ENCODE results near the gene BUD13. TPM values are rescaled to one million over a fixed set of nuclear protein-coding genes. Genes with fewer than 3 reads are reported as not detected.

BUD13 gene
- total RNA-seq, 2 experiments from 2014 or later: 30.3 to 32.7 TPM

DNA sequence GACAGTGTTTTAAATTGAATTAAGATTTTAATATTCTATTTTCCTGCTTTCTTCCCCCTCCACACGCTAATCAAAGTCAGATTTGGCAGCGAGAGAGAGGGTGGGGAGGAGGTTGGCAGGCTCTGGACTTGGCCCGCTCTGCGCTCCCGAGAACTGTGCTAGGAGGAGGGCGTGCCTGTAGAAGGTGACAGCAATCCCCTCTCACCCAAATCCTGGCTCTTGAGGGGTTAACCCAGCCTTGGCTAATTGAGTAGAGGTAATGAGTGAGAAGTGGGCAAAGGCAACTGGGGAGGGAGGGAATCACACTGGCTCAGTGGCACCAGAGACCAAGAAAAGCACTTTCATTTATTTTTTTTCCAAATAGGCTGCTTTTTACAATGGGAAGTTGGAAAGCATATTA lies 42.2 kb downstream of the BUD13 start:
- ChIA-PET CTCF (interaction anchor here (0.8 to 5.4 kb wide), 3 partner anchors 12 to 375 kb away, joined by 3 to 35 read pairs (median 28); no protein-coding TSS in a partner anchor), POLR2A (no interaction called here)
- no peak for DNase-seq
- Mint-ChIP-seq H3K27me3 (no peaks in the 10 kb centered on the region), H3K27ac (no peak overlapping the region), H3K4me1 (ENCODE audit: low read depth) (peaks cover 10% of the 10 kb centered on the region), H3K9me3 (no peaks in the 10 kb centered on the region), H3K36me3 (no peaks in the 10 kb centered on the region), H3K4me3 (no peak overlapping the region)
- intact Hi-C loops (cut with micrococcal nuclease): loop anchor here (5.0 kb wide), 1 partner anchor 107 kb away; the partner anchor contains the start of gene APOA1

GRCh38 chr11:116730241-116730561 lies 42.6 kb downstream of the BUD13 start:
- ChIA-PET CTCF (interaction anchor here (0.6 to 0.8 kb wide), 2 partner anchors 106 to 411 kb away, joined by 3 read pairs; no protein-coding TSS in a partner anchor), POLR2A (no interaction called here)
- H3K9me3 Mint-ChIP-seq: no peaks in the 10 kb centered on the region
- H3K27me3 Mint-ChIP-seq: no peaks in the 10 kb centered on the region
- DNase-seq: no peak
- H3K27ac Mint-ChIP-seq: no peak overlapping the region
- H3K4me3 Mint-ChIP-seq: no peak overlapping the region
- peaks cover 10% of the 10 kb centered on the region for H3K4me1 Mint-ChIP-seq (ENCODE audit: low read depth)
- intact Hi-C loops (cut with micrococcal nuclease): loop anchor here (5.0 kb wide), 1 partner anchor 107 kb away; the partner anchor contains the start of gene APOA1
- no peaks in the 10 kb centered on the region for H3K36me3 Mint-ChIP-seq

DNA sequence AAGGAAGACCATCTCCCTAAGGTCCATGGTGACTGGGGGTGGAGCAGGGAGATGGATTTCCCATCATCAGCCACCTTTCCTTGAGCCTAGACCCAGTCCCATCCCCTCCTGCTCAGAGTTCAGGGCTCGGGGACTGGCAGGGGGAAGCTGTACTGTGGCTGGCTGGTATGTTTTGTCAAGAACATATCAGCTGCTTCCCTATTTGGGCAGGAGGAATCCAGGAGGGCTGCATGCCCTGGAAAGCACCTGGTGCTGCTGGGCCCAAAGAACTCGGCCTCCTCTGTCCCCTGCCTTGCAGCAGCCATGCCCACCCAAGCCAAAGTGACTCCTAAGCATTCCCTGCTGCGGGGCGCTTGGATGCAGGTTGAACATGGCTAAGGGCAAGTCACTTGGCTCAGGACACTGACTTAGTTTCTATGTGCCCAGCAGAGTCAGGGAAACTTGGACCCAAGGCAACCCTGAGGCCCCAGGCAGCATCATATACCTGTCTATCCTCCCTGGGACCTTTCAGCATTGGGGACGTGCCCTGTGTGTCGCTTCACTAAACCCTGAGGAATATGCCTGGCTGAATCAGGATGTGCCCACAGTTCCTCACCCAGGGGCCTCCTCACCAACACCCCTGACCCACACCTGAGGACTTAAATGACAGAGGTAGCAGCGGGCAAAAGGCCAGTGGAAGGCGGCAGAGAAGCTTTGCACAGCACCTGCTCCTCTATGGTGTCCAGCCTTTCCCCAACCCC lies 43.1 kb downstream of the BUD13 start:
- DNase-seq: no peak
- no peak overlapping the region for H3K4me3 Mint-ChIP-seq
- no peaks in the 10 kb centered on the region for H3K36me3 Mint-ChIP-seq
- intact Hi-C loops (cut with micrococcal nuclease): loop anchor here (5.0 kb wide), 1 partner anchor 108 kb away; the partner anchor contains the start of gene APOA1
- ChIA-PET CTCF (interaction anchor here (0.6 to 0.8 kb wide), 2 partner anchors 106 to 411 kb away, joined by 3 read pairs; no protein-coding TSS in a partner anchor), POLR2A (no interaction called here)
- H3K27ac Mint-ChIP-seq: no peak overlapping the region
- H3K9me3 Mint-ChIP-seq: no peaks in the 10 kb centered on the region
- H3K4me1 Mint-ChIP-seq (ENCODE audit: low read depth): peaks cover 10% of the 10 kb centered on the region
- H3K27me3 Mint-ChIP-seq: no peaks in the 10 kb centered on the region

DNA sequence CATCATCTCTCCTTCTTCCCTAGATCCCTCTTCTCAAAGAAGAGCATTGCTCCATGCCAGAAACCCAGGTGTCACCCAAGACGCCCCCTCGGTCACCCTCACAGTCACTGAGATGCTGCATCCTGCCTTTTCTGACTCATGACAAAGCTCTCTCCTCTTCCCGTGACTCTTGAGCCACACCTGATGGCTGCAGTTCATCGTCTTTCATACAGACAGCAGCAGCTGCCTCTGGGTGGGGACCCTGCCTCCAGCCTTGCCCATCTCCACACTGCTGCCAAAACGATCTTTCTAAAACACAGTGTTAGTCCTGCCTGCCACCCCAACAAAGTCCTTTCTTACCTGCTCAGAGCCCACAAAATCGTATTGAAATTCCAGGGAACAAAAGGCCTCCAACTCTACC lies 44.8 kb downstream of the BUD13 start:
- intact Hi-C loops (cut with micrococcal nuclease): no loop called here
- H3K36me3 Mint-ChIP-seq: no peaks in the 10 kb centered on the region

DNA sequence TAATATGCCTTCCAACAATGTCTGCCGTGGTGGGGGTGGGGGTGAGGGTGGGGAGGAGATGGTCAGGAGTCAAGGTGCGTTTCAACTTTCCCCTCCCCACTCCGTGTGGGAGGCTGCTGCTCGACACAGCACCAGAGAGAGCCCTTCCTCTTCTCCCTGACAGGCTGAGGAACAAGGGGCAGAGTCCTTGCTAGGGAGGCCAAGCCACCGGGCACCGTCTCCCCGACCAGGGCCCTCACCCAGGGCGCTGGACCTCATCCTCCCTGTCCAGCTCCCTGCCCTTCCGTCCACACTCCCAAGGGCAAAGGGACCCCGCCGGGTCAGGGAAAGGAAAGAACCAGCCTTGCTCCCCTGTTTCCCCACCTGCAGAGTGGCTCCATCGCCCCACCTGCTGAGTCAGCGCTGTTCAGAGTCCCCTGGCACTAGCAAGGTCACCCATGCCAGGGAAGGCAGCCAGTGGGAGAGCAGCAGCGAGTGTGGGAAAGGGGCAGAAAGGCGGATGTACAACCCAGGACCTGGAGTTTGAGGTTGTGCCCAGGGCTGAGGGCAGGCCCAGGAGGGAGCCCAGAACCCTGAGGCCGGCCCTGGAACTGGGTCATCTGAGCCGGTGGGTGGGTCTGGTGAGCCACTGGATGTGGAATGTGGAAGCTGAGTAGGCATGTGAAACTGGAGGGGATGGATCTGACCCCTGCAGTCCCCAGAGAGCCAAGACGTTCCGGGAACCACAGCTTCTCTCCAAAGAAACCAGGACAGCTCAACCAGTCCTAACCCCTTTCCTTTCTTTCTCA lies 47.2 kb downstream of the BUD13 start:
- Mint-ChIP-seq H3K4me1 (ENCODE audit: low read depth) (no peaks in the 10 kb centered on the region), H3K36me3 (no peaks in the 10 kb centered on the region), H3K9me3 (no peaks in the 10 kb centered on the region), H3K27ac (no peak overlapping the region), H3K27me3 (peaks cover 1% of the 10 kb centered on the region), H3K4me3 (no peak overlapping the region)
- intact Hi-C loops (cut with micrococcal nuclease): no loop called here
- ChIA-PET POLR2A (no interaction called here), CTCF (no interaction called here)
- no peak for DNase-seq

More for the DNA sequence above, 44.8 kb downstream of the BUD13 start:
- Mint-ChIP-seq H3K4me1 (ENCODE audit: low read depth) (peaks cover 6% of the 10 kb centered on the region), H3K4me3 (no peak overlapping the region), H3K27me3 (peaks cover 1% of the 10 kb centered on the region), H3K9me3 (no peaks in the 10 kb centered on the region), H3K27ac (no peak overlapping the region)
- ChIA-PET POLR2A (no interaction called here), CTCF (interaction anchor here (1.0 kb wide), 1 partner anchor 108 kb away, joined by 3 read pairs; no protein-coding TSS in a partner anchor)
- no peak for DNase-seq

- CTCF ChIA-PET: interaction anchor here (0.9 kb wide), 1 partner anchor 10 kb away, joined by 3 read pairs; no protein-coding TSS in a partner anchor
- H3K27me3 Mint-ChIP-seq: peaks cover 1% of the 10 kb centered on the region
- no peaks in the 10 kb centered on the region for H3K36me3 Mint-ChIP-seq
- H3K27ac Mint-ChIP-seq: no peak overlapping the region
- intact Hi-C loops (cut with micrococcal nuclease): no loop called here
- no peaks in the 10 kb centered on the region for H3K9me3 Mint-ChIP-seq
- no peak for DNase-seq
- H3K4me3 Mint-ChIP-seq: no peak overlapping the region
- POLR2A ChIA-PET: no interaction called here
- H3K4me1 Mint-ChIP-seq (ENCODE audit: low read depth): no peaks in the 10 kb centered on the region
Observed at GRCh38 chr11:116724813-116725212, 48.0 kb downstream of the BUD13 start.

DNA sequence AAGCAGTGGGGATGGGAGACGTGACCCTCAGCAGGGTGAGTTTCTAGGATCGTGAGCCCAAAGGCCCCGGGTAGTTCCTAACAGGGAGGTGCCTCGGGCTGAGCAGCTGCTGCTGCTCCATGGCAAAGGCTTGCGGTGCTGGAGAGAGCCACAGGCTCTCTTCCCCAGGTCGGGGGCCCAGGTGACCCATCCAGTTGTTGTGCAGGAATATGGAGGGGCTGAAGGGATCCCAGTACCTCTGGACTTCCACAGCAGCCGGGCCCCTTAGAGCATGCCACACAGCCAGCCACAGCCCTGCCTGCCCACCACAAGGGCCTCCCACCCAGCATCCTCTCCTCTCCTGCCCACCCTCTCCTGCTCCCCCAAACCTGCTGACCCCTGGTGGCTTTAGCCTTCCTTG lies 49.3 kb downstream of the BUD13 start:
- Mint-ChIP-seq H3K27ac (no peak overlapping the region), H3K36me3 (no peaks in the 10 kb centered on the region), H3K27me3 (peaks cover 2% of the 10 kb centered on the region), H3K9me3 (no peaks in the 10 kb centered on the region), H3K4me1 (ENCODE audit: low read depth) (no peaks in the 10 kb centered on the region), H3K4me3 (no peak overlapping the region)
- intact Hi-C loops (cut with micrococcal nuclease): no loop called here
- ChIA-PET POLR2A (no interaction called here), CTCF (interaction anchor here (1.0 to 2.0 kb wide), 2 partner anchors 9 to 19 kb away, joined by 4 to 9 read pairs; no protein-coding TSS in a partner anchor)
- DNase-seq: no peak

- Mint-ChIP-seq H3K27me3 (peaks cover 5% of the 10 kb centered on the region), H3K4me3 (no peak overlapping the region), H3K36me3 (no peaks in the 10 kb centered on the region), H3K4me1 (ENCODE audit: low read depth) (no peaks in the 10 kb centered on the region), H3K27ac (no peak overlapping the region), H3K9me3 (no peaks in the 10 kb centered on the region)
- ChIA-PET CTCF (no interaction called here), POLR2A (no interaction called here)
- no peak for DNase-seq
- intact Hi-C loops (cut with micrococcal nuclease): no loop called here
Observed at GRCh38 chr11:116721988-116722387, 50.8 kb downstream of the BUD13 start.

DNA sequence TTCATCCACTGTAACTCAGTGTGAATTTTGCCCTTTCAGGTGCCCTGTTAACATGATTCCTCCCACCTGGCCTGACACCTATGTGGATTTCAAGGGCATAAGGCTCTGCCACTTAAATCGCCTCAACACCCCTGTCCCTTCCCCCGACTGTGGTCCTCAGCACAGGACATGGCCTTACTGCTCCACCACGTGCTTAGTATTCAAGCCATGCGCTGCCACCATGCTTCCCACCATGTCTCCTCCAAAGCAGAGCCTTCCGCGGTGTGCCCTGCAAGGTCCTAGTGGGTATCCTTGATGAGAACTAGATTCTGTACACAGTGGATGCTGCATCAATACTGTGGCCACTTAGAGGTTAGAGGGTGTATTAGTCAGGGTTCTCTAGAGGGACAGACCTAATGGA lies 51.9 kb downstream of the BUD13 start:
- no peaks in the 10 kb centered on the region for H3K4me1 Mint-ChIP-seq (ENCODE audit: low read depth)

DNA sequence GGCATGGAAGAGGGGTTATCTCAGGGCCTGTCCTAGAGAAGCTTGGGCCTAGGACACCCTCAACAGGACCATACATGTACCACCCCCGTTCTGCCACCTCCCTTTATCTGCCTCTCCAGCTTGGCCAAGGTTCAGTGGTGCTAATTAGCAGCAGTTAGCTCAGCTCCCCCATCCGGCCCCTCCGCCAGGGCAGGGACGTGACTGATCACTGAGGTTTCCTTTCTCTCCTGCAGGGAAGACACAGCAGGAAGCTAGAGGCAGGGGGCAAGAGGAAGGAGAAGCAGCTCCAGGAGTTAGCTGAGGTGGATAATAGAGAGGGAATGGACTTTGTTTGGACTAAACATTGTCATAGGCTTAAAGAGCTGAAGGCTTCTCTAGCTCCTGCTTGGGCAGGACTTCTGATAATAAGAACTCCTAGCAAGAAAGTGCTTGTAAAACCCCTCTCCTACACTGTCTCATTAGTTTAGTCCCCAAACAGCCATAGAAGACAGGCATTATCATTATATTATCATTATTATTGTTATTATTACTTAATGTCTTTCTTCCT lies 53.8 kb downstream of the BUD13 start:
- no peak overlapping the region for H3K4me3 Mint-ChIP-seq
- H3K27me3 Mint-ChIP-seq: peaks cover 5% of the 10 kb centered on the region
- DNase-seq: no peak
- H3K9me3 Mint-ChIP-seq: no peaks in the 10 kb centered on the region
- ChIA-PET POLR2A (interaction anchor here (0.8 kb wide), 1 partner anchor 114 kb away, joined by 3 read pairs; no protein-coding TSS in a partner anchor), CTCF (interaction anchor here (1.0 kb wide), 1 partner anchor 13 kb away, joined by 4 read pairs; no protein-coding TSS in a partner anchor)
- H3K27ac Mint-ChIP-seq: no peak overlapping the region
- intact Hi-C loops (cut with micrococcal nuclease): no loop called here
- H3K36me3 Mint-ChIP-seq: no peaks in the 10 kb centered on the region
- H3K4me1 Mint-ChIP-seq (ENCODE audit: low read depth): no peaks in the 10 kb centered on the region

More for the DNA sequence above, 51.9 kb downstream of the BUD13 start:
- intact Hi-C loops (cut with micrococcal nuclease): no loop called here
- Mint-ChIP-seq H3K27ac (no peak overlapping the region), H3K36me3 (no peaks in the 10 kb centered on the region), H3K9me3 (no peaks in the 10 kb centered on the region), H3K4me3 (no peak overlapping the region), H3K27me3 (peaks cover 5% of the 10 kb centered on the region)
- POLR2A ChIA-PET: no interaction called here
- no peak for DNase-seq
- CTCF ChIA-PET: no interaction called here

DNA sequence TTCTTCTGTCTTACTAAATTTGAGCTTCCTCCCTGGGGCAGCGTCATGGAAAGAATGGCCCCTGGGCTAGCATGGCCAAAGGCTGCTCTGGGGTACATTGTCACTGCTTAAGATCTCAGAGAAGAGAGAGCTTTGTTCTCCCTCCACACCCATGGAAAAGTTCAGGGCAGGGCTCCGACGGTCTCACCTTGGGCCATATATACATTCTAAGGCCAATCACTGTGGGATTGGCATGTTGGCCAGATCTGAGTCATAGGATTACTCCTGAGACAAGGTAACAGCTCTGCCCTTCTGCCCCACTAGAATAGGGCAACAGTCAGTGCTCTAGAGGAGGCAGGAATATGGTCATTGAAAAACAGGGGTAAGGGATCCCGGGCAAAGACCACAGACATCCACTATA lies 56.2 kb downstream of the BUD13 start:
- Mint-ChIP-seq H3K36me3 (no peaks in the 10 kb centered on the region), H3K4me1 (ENCODE audit: low read depth) (no peaks in the 10 kb centered on the region), H3K27ac (no peak overlapping the region), H3K9me3 (no peaks in the 10 kb centered on the region), H3K27me3 (peaks cover 8% of the 10 kb centered on the region), H3K4me3 (no peak overlapping the region)
- DNase-seq: no peak
- intact Hi-C loops (cut with micrococcal nuclease): no loop called here
- ChIA-PET POLR2A (no interaction called here), CTCF (interaction anchor here (1.1 kb wide), 1 partner anchor 119 kb away, joined by 3 read pairs; no protein-coding TSS in a partner anchor)

DNA sequence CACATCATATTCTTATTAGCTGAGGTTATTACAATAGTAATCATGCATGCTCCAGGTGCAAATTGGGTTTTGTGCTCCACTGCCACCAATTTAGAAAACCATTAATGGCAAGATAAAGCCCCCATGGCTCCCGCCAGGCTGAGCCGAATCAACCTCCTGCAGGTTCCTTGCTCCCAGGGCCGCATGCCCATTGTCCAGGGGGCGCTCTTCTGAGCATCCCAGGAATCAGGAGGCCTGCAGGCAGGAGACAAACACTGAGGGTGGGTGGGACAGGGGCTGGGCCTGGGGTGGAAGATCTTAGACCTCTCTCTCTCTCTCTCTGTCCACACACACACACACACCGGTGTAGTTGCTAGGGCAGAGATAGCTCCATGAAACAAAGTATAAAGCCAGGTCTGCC lies 57.4 kb downstream of the BUD13 start:
- CTCF ChIA-PET: interaction anchor here (1.6 kb wide), 1 partner anchor 18 kb away, joined by 6 read pairs; no protein-coding TSS in a partner anchor
- Mint-ChIP-seq H3K27me3 (peaks cover 11% of the 10 kb centered on the region), H3K9me3 (no peaks in the 10 kb centered on the region), H3K4me3 (no peak overlapping the region), H3K27ac (no peak overlapping the region), H3K4me1 (ENCODE audit: low read depth) (no peaks in the 10 kb centered on the region), H3K36me3 (no peaks in the 10 kb centered on the region)
- no peak for DNase-seq
- intact Hi-C loops (cut with micrococcal nuclease): no loop called here
- POLR2A ChIA-PET: no interaction called here
